Skeletal muscle tissue (tissue), 4 donors: ENCODE results near the gene SLC22A24. TPM values are rescaled to one million over a fixed set of nuclear protein-coding genes. Genes with fewer than 3 reads are reported as not detected.
"Not testable (repeated sequence)": the region's sequence is repeated elsewhere in the genome, so short reads cannot be mapped to it uniquely, and the experiment has no call there.

Experiments used
- H3K27ac ChIP-seq: one replicate; pipeline ENCODE4 v1.7.0; 2013; ENCODE audit warnings: mild to moderate bottlenecking, low read depth, low read length, inconsistent platforms
- H3K27me3 ChIP-seq, 3 donors: one replicate each; pipeline ENCODE4 v1.7.0; 2013; ENCODE audit warnings: low read length in 3 of 3; ENCODE audit not compliant: control insufficient read depth in 3 of 3, insufficient read depth in 3 of 3
- H3K36me3 ChIP-seq, 3 donors: one replicate each; pipeline ENCODE4 v1.7.0; 2013; ENCODE audit warnings: low read length in 3 of 3; ENCODE audit not compliant: control insufficient read depth in 3 of 3, insufficient read depth in 3 of 3
- H3K4me1 ChIP-seq, 3 donors: one replicate each; pipeline ENCODE4 v1.7.0; 2013; ENCODE audit warnings: low read length in 3 of 3, mild to moderate bottlenecking in 3 of 3; ENCODE audit not compliant: control insufficient read depth in 3 of 3, insufficient read depth in 3 of 3
- H3K4me3 ChIP-seq, 3 donors: one replicate each; pipeline ENCODE4 v1.7.0; 2013; ENCODE audit warnings: low read length in 3 of 3
- H3K9ac ChIP-seq, 3 donors: one replicate each; pipeline ENCODE4 v1.7.0; 2013; ENCODE audit warnings: low read length in 3 of 3, mild to moderate bottlenecking in 3 of 3, moderate library complexity in 2 of 3, low read depth in 1 of 3
- H3K9me3 ChIP-seq, 3 donors: one replicate each; pipeline ENCODE4 v1.7.0; 2013; ENCODE audit warnings: low read length in 3 of 3; ENCODE audit not compliant: control insufficient read depth in 3 of 3
- total RNA-seq: library from RNA; depleted of rRNA; stranded (reverse); fragments of >200 nt; gene quantifications from one replicate; pipeline ENCODE4 v1.2.3, GENCODE V29; 2014
- donor health status: Osteomylitis.

SLC22A24 gene
- total RNA-seq, 1 donor from 2014 or later, result not detected

DNA sequence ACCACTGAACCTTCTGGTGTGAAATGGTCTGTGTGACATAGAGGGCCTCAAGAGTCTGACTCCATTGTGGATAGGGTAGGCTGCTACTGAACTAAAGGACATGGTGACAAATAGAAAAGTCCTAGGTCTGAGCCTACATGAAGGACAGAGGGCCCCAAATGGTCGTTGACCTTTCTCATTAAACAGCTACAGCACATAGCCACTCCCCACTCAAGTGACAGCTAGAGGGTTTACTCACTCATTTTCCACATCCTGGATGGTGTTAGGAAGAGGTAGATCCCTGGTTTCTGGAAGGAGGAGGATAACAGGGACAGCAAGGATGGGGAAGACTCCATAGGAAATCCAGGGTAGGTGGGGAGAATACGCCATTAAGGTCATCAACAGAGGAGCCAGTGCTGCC lies 63.3 kb downstream of the SLC22A24 start:
- no peak overlapping the region for H3K9ac ChIP-seq
- no peak overlapping the region for H3K27ac ChIP-seq
- H3K27me3 ChIP-seq, result no peaks in the 10 kb centered on the region
- no peaks in the 10 kb centered on the region for H3K36me3 ChIP-seq
- no peaks in the 10 kb centered on the region for H3K9me3 ChIP-seq
- H3K4me3 ChIP-seq, result no peak overlapping the region
- H3K4me1 ChIP-seq, result no peaks in the 10 kb centered on the region

DNA sequence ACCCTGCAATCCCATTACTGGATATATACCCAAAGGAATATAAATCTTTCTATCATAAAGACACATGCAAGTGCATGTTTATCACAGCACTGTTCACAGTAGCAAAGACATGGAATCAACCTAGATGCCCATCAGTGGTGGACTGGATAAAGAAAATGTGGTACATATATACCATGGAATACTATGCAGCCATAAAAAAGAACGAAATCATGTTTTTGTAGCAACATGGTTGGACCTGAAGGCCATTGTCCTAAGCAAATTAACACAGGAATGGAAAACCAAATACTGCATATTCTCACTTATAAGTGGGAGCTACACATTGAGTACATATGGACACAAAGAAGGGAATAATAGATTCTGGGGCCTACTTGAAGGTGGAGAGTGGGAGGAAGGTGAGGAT lies 97.8 kb downstream of the SLC22A24 start:
- not testable (repeated sequence) for H3K4me1 ChIP-seq, H3K9ac ChIP-seq, H3K36me3 ChIP-seq, H3K27me3 ChIP-seq, H3K9me3 ChIP-seq, H3K4me3 ChIP-seq, H3K27ac ChIP-seq

DNA sequence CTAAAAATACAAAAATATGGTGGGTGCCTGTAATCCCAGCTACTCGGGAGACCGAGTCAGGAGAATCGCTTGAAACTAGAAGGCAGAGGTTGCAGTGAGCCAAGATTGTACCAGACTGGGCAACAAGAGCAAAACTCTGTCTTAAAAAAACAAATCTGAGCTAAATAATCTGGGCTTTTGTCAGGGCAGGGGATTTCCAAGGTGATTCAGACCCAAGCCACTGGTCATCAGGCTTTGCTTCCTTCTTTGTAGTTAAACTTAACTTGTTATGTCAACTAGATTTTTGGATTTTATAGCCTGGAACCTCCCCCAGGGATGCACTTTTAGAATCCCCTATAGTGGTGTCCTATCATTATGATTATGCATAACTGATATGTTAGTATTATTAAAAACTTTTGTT lies 101.4 kb downstream of the SLC22A24 start:
- peaks cover 0 to 2% (median 0%) of the 10 kb centered on the region in 3 donors for H3K9me3 ChIP-seq
- no peak overlapping the region for H3K9ac ChIP-seq
- H3K4me1 ChIP-seq, result no peaks in the 10 kb centered on the region
- no peaks in the 10 kb centered on the region for H3K27me3 ChIP-seq
- no peaks in the 10 kb centered on the region for H3K36me3 ChIP-seq
- H3K27ac ChIP-seq, result no peak overlapping the region
- no peak overlapping the region for H3K4me3 ChIP-seq

DNA sequence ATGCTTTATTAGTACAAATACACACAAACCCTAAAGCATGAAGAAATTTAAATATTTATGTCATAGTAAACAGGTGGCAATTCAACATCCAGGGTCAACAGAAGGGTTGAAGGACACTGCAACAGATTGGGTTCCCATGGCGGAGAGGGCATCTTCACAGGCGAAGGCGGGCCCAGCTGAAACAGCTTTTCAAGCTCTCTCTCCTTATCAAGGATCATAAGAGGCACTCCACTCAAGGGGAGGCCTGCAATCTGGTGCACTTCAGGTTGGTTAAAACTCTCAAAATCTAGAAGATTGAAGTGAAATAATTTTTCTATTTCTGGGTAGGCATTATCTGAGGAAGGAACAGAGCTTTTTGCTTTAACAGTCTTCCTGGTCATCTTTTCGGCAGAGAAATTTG lies 111.6 kb downstream of the SLC22A24 start:
- H3K4me1 ChIP-seq, result no peaks in the 10 kb centered on the region
- no peak overlapping the region for H3K4me3 ChIP-seq
- no peaks in the 10 kb centered on the region for H3K27me3 ChIP-seq
- no peaks in the 10 kb centered on the region for H3K9me3 ChIP-seq
- H3K27ac ChIP-seq, result no peak overlapping the region
- H3K9ac ChIP-seq, result no peak overlapping the region
- H3K36me3 ChIP-seq, result no peaks in the 10 kb centered on the region

Other genes with a start within 250 kb of the SLC22A24 start
- gene CHRM1, start 222.9 kb downstream of the SLC22A24 start, total RNA-seq, result not detected
- not detected for gene SLC22A6, start 159.3 kb downstream of the SLC22A24 start, total RNA-seq
- not detected for gene SLC22A8, start 128.4 kb downstream of the SLC22A24 start, total RNA-seq
- gene SLC22A25, start 99.4 kb upstream of the SLC22A24 start, total RNA-seq, result not detected
- not detected for gene SLC22A9, start 225.6 kb upstream of the SLC22A24 start, total RNA-seq